K562 treated with DMSO at 1 percent for 12 hours (cell line): ENCODE data around the gene INTS6L. TPM values are rescaled to one million over a fixed set of nuclear protein-coding genes. Genes with fewer than 3 reads are reported as not detected.

Experiments used
- total RNA-seq: library from RNA; unstranded; fragments of 300-600 nt; gene quantifications from 2 replicates; pipeline ENCODE4 v1.2.3, GENCODE V29; 2022; ENCODE audit not compliant: insufficient read depth

INTS6L gene
- total RNA-seq = 5.1 and 23.9 TPM in 2 replicates

GRCh38 chrX:135520553-135521404 lies at the start of gene INTS6L:
Gene INTS6L, plus strand, starts transcription at chrX:135520660. Its CDS starts 333 bp downstream, at chrX:135520993.

Other genes with a start within 250 kb of the INTS6L start
- not detected in 2 replicates for gene ETDC, start 211.2 kb upstream of the INTS6L start, total RNA-seq
- 2.8 and 6.4 TPM in 2 replicates for gene ZNF75D, start 176.6 kb upstream of the INTS6L start, total RNA-seq
- gene ZNF449, start 175.9 kb upstream of the INTS6L start, total RNA-seq = 0.88 and 1.9 TPM in 2 replicates
- 0.19 TPM in 1 of 2 replicates, not detected in the other for gene SMIM10L2A, start 98.7 kb upstream of the INTS6L start, total RNA-seq
- gene CT45A1, start 193.0 kb downstream of the INTS6L start, total RNA-seq = not detected in 2 replicates
- gene CT45A3, start 247.5 kb downstream of the INTS6L start, total RNA-seq = not detected in 2 replicates